CD14-positive monocyte (primary cell): ENCODE data around the gene CLEC19A. TPM values are rescaled to one million over a fixed set of nuclear protein-coding genes. Genes with fewer than 3 reads are reported as not detected.
"Not testable (repeated sequence)": the region's sequence is repeated elsewhere in the genome, so short reads cannot be mapped to it uniquely, and the experiment has no call there.

Experiments
- DNase-seq, 3 donors: peaks; one replicate each; pipeline ENCODE4 v3.0.0-alpha.2; 2011 to 2022
- H2AFZ ChIP-seq: 2 replicates; pipeline ENCODE4 v1.6.0; 2012; ENCODE audit warnings: mild to moderate bottlenecking, low read depth, low read length, inconsistent platforms; ENCODE audit not compliant: insufficient read depth, poor library complexity, severe bottlenecking
- H3K27ac ChIP-seq, 2 donors: 1 replicate in 1 of 2; 2 replicates in 1 of 2; pipeline ENCODE4 v1.5.1; 2012 to 2013; ENCODE audit warnings: low read length in 2 of 2, control low read depth in 1 of 2, inconsistent platforms in 1 of 2, low read depth in 1 of 2, mild to moderate bottlenecking in 1 of 2
- H3K27me3 ChIP-seq, 2 donors: one replicate each; pipeline versions ENCODE4 v1.6.0 to v1.6.1; 2011 to 2013; ENCODE audit warnings: low read length in 2 of 2; ENCODE audit not compliant: control insufficient read depth in 2 of 2, insufficient read depth in 2 of 2
- H3K36me3 ChIP-seq, 2 donors: replicated peaks in 1 of 2; 1 replicate in 1 of 2; 2 replicates in 1 of 2; pipeline versions ENCODE4 v1.5.1 to v1.6.1; 2012 to 2013; ENCODE audit warnings: low read length in 2 of 2, control low read depth in 1 of 2, inconsistent platforms in 1 of 2, mild to moderate bottlenecking in 1 of 2; ENCODE audit not compliant: insufficient read depth in 2 of 2, control insufficient read depth in 1 of 2
- H3K4me1 ChIP-seq, 2 donors: 1 replicate in 1 of 2; 2 replicates in 1 of 2; pipeline versions ENCODE4 v1.5.1 to v1.6.1; 2012 to 2013; ENCODE audit warnings: low read length in 2 of 2, control low read depth in 1 of 2, inconsistent platforms in 1 of 2, mild to moderate bottlenecking in 1 of 2, moderate library complexity in 1 of 2; ENCODE audit not compliant: insufficient read depth in 2 of 2, control insufficient read depth in 1 of 2
- H3K4me2 ChIP-seq: replicated peaks from 2 replicates; pipeline ENCODE3; 2012; ENCODE audit warnings: low read length, moderate library complexity, mild to moderate bottlenecking; ENCODE audit not compliant: poor library complexity, severe bottlenecking; ENCODE audit errors: extremely low read depth
- H3K4me3 ChIP-seq, 3 experiments: fragments of 200-600 bp in 1 of 3; sonication (generic) in 1 of 3; replicated peaks in 1 of 3; 1 replicate in 2 of 3; 2 replicates in 1 of 3; pipeline ENCODE4 v1.5.1; 2011 to 2013; ENCODE audit warnings: low read length in 3 of 3, mild to moderate bottlenecking in 3 of 3, control low read depth in 2 of 3, low read depth in 2 of 3, inconsistent platforms in 1 of 3, moderate library complexity in 1 of 3
- H3K79me2 ChIP-seq: 2 replicates; pipeline ENCODE4 v1.6.0; 2012; ENCODE audit warnings: mild to moderate bottlenecking, control low read depth, inconsistent platforms, low read length, moderate library complexity; ENCODE audit not compliant: insufficient read depth
- H3K9ac ChIP-seq: 2 replicates; pipeline ENCODE4 v1.6.0; 2017; ENCODE audit warnings: low read length, mild to moderate bottlenecking; ENCODE audit not compliant: insufficient read depth, poor library complexity, severe bottlenecking
- H3K9me3 ChIP-seq, 2 donors: replicated peaks in 1 of 2; 1 replicate in 1 of 2; 2 replicates in 1 of 2; pipeline versions ENCODE4 v1.5.1 to v1.6.1; 2012 to 2013; ENCODE audit warnings: low read length in 2 of 2, control low read depth in 1 of 2; ENCODE audit not compliant: control insufficient read depth in 1 of 2, insufficient read depth in 1 of 2
- H4K20me1 ChIP-seq: 2 replicates; pipeline ENCODE4 v1.6.0; 2012; ENCODE audit warnings: mild to moderate bottlenecking, low read length, control low read depth, moderate library complexity; ENCODE audit not compliant: insufficient read depth
- H3K27ac Mint-ChIP-seq, 7 donors: one replicate each; pipeline ENCODE4 v1.8.0; 2020; ENCODE audit warnings: mild to moderate bottlenecking in 7 of 7, mixed read lengths in 7 of 7, moderate library complexity in 6 of 7, inconsistent platforms in 2 of 7
- H3K27me3 Mint-ChIP-seq, 3 donors: one replicate each; pipeline ENCODE4 v1.8.0; 2021 to 2022; ENCODE audit warnings: low read depth in 3 of 3, mild to moderate bottlenecking in 3 of 3, mixed read lengths in 3 of 3, moderate library complexity in 3 of 3, inconsistent platforms in 1 of 3
- H3K36me3 Mint-ChIP-seq, 2 donors: one replicate each; pipeline ENCODE4 v1.8.0; 2020; ENCODE audit warnings: mixed read lengths in 2 of 2, inconsistent platforms in 1 of 2, mild to moderate bottlenecking in 1 of 2
- H3K4me1 Mint-ChIP-seq: one replicate; pipeline ENCODE4 v1.8.0; 2020; ENCODE audit warnings: mild to moderate bottlenecking, mixed read lengths
- H3K4me3 Mint-ChIP-seq, 2 donors: one replicate each; pipeline ENCODE4 v1.8.0; 2020; ENCODE audit warnings: mild to moderate bottlenecking in 2 of 2, mixed read lengths in 2 of 2, moderate library complexity in 1 of 2
- H3K9me3 Mint-ChIP-seq, 7 donors: one replicate each; pipeline ENCODE4 v1.8.0; 2020 to 2022; ENCODE audit warnings: mixed read lengths in 7 of 7, mild to moderate bottlenecking in 6 of 7, moderate library complexity in 6 of 7, inconsistent platforms in 2 of 7
- CTCF ChIP-seq: fragments of 200-600 bp; IDR thresholded peaks from one replicate; pipeline ENCODE4 v1.8.0; 2022; ENCODE audit warnings: antibody characterized with exemption, mild to moderate bottlenecking
- WGBS: methylation state at CpG from one replicate; pipeline ENCODE4 v1.1.5; 2013; ENCODE audit warnings: missing lambda C conversion rate; ENCODE audit not compliant: insufficient coverage; 5-methylcytosine and 5-hydroxymethylcytosine counted together
- intact Hi-C, 2 donors: fragments of 100-400 bp; cut with micrococcal nuclease; formaldehyde crosslinking; loops; one replicate each; pipeline versions ENCODE4 v1.15.0 to v1.15.1; 2023
- polyA plus RNA-seq, 3 donors: library from polyadenylated mRNA; depleted of rRNA in 1 of 3; unstranded in 2 of 3; stranded (reverse) in 1 of 3; fragments of 300-500 nt in 2 of 3; fragments of >200 nt in 1 of 3; fragmentation: Illumina TruSeq in 2 of 3; gene quantifications; 1 replicate in 2 of 3; 2 replicates in 1 of 3; pipeline ENCODE4 v1.2.3, GENCODE V29; 2012 to 2021

Gene CLEC19A
- polyA plus RNA-seq, 3 donors, result not detected

GRCh38 chr16:19315889-19316433 lies 30.4 kb downstream of the CLEC19A start:
- H3K36me3 Mint-ChIP-seq, result no peaks in the 10 kb centered on the region

GRCh38 chr16:19316846-19317245 lies 31.3 kb downstream of the CLEC19A start:
- H3K27me3 Mint-ChIP-seq, result peaks cover 9 to 13% (median 9%) of the 10 kb centered on the region in 3 donors
- H3K27me3 ChIP-seq, result peaks cover 0 to 4% of the 10 kb centered on the region in 2 donors
- H3K79me2 ChIP-seq, result no peaks in the 10 kb centered on the region
- H3K4me2 ChIP-seq, result no peak overlapping the region
- no peak overlapping the region for H3K4me3 ChIP-seq
- 53% methylated on average over 5 of the region's 7 CpGs for WGBS
- H3K27ac ChIP-seq, result no peak overlapping the region
- H3K4me3 Mint-ChIP-seq, result no peak overlapping the region
- H3K9ac ChIP-seq, result no peak overlapping the region
- intact Hi-C loops, result no loop called here
- H4K20me1 ChIP-seq, result no peaks in the 10 kb centered on the region
- H3K9me3 ChIP-seq, result no peaks in the 10 kb centered on the region
- H3K9me3 Mint-ChIP-seq, result no peaks in the 10 kb centered on the region
- no peak overlapping the region for H3K27ac Mint-ChIP-seq
- no peaks in the 10 kb centered on the region for H3K36me3 Mint-ChIP-seq
- TF ChIP-seq CTCF, result no peak
- no peak for DNase-seq
- H3K36me3 ChIP-seq, result no peaks in the 10 kb centered on the region
- no peak overlapping the region for H2AFZ ChIP-seq
- H3K4me1 ChIP-seq, result no peaks in the 10 kb centered on the region
- no peaks in the 10 kb centered on the region for H3K4me1 Mint-ChIP-seq

More at GRCh38 chr16:19315889-19316433, 30.4 kb downstream of the CLEC19A start:
- H2AFZ ChIP-seq, result no peak overlapping the region
- no peak for DNase-seq
- no peaks in the 10 kb centered on the region for H3K4me1 ChIP-seq
- Mint-ChIP-seq H3K27ac (no peak overlapping the region), H3K4me3 (no peak overlapping the region), H3K4me1 (no peaks in the 10 kb centered on the region), H3K27me3 (peaks cover 5 to 13% (median 6%) of the 10 kb centered on the region in 3 donors), H3K9me3 (no peaks in the 10 kb centered on the region)
- WGBS, result no CpG with 5 or more reads among the region's 5 CpGs
- no peaks in the 10 kb centered on the region for H3K79me2 ChIP-seq
- H3K4me2 ChIP-seq, result no peak overlapping the region
- no peaks in the 10 kb centered on the region for H3K9me3 ChIP-seq
- H3K4me3 ChIP-seq, result no peak overlapping the region
- intact Hi-C loops, result no loop called here
- no peaks in the 10 kb centered on the region for H3K36me3 ChIP-seq
- H3K9ac ChIP-seq, result no peak overlapping the region
- no peak overlapping the region for H3K27ac ChIP-seq
- H4K20me1 ChIP-seq, result no peaks in the 10 kb centered on the region
- TF ChIP-seq CTCF, result no peak
- peaks cover 0 to 4% of the 10 kb centered on the region in 2 donors for H3K27me3 ChIP-seq

- H3K79me2 ChIP-seq, H3K4me2 ChIP-seq, H3K9me3 ChIP-seq, H3K4me1 ChIP-seq, H2AFZ ChIP-seq, H3K9ac ChIP-seq, H3K4me3 Mint-ChIP-seq, H3K27ac Mint-ChIP-seq, H3K36me3 ChIP-seq, H4K20me1 ChIP-seq, DNase-seq, H3K4me3 ChIP-seq, H3K36me3 Mint-ChIP-seq, H3K4me1 Mint-ChIP-seq, H3K27me3 ChIP-seq, intact Hi-C loops, H3K27ac ChIP-seq, H3K9me3 Mint-ChIP-seq: not testable (repeated sequence)
- WGBS, result no CpG with 5 or more reads among the region's 2 CpGs
- peaks cover 5 to 13% (median 9%) of the 10 kb centered on the region in 3 donors for H3K27me3 Mint-ChIP-seq
Observed at GRCh38 chr16:19321186-19321585, 35.7 kb downstream of the CLEC19A start.
